ACHN (cell line): ENCODE results near the gene OLFM1.

Experiments
- DNase-seq: peaks from one replicate; pipeline ENCODE4 v3.0.0-alpha.2; 2015
- in situ Hi-C: cut with HindIII; loops from 2 replicates; pipeline ENCODE4 v1.10.0; 2017; ENCODE audit warnings: low sequenced_read_pairs, low pct_ligation_motif_present, low pct_unique_long_range_greater_than_20kb

The OLFM1 gene

DNA sequence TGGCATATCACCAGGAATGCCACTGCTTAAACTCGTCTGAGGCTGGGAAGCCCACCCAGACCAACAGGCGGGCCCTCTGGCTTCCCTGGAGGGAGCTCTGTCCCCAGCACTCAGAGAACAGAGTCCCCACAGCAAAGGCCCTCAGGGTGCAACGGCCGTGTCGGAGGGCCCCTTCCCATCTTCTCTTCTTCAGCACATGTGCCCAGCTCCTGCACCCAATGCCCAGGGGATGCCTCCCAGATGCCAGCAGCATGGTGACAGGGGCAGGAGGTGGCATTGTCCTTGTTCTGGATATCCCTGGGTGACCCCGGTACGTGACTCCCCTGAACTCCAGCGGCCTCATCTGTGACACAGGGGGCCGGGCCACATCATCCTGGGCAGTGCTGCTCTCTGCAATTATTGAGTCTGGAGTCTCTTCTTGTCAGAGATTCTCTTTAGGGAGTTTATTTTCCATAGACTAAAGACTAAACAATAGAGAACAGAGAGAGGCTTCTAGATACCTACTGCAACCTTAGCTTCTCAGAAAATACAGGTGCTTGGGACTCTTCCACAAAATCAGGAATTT lies 13.6 kb upstream of the OLFM1 start:
- in situ Hi-C loops = no loop called here
- DNase-seq = no peak

GRCh38 chr9:135074354-135075233 lies 12.9 kb upstream of the OLFM1 start:
- DNase-seq = no peak
- in situ Hi-C loops = no loop called here

- no peak for DNase-seq
Measured at GRCh38 chr9:135075234-135076142, 12.0 kb upstream of the OLFM1 start.

DNA sequence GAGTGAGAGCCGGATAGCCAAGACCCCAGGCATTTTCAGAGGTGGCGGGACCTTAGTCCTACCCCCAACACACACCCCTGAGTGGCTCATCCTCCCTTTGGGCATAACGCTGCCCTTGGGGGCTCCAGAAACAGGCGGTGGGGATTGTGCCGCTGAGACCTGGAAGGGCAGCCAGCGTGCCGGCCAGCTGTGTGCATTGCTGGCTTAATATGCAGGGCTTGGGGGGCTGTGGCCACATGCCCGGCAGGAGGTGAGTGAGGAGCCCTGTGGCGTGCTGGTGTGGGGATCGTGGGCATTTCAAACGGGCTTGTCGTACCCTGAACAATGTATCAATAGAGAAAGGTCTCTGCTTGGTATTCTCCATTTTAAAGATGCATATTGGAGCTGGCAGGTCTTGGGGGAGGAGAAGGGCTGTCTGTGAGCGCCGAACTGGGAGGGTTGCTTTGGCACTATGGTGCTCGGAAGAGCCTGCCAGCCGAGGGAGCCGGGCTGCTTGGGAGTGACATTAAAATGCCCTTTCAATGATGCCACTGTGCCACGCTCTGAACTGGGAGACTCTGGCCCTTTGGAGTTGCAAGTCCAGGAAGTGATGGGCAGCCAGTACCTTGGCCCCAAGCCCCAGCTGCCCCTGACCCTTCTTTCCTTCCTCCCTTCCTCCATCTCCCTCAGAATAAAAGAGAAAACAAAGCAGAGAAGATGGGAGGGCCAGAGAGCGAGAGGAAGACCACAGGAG lies 11.2 kb upstream of the OLFM1 start:
- no peak for DNase-seq
- in situ Hi-C loops = no loop called here

More at GRCh38 chr9:135075234-135076142, 12.0 kb upstream of the OLFM1 start:
- in situ Hi-C loops = no loop called here

- in situ Hi-C loops = no loop called here
- DNase-seq = no peak
Measured at GRCh38 chr9:135076876-135077430, 10.5 kb upstream of the OLFM1 start.

GRCh38 chr9:135077497-135078200 lies 9.8 kb upstream of the OLFM1 start:
- peak; percentile 8 for DNase-seq

GRCh38 chr9:135078361-135078821 lies 9.1 kb upstream of the OLFM1 start:
- in situ Hi-C loops = no loop called here
- DNase-seq = no peak

More at GRCh38 chr9:135077497-135078200, 9.8 kb upstream of the OLFM1 start:
- in situ Hi-C loops = no loop called here

- in situ Hi-C loops = no loop called here
- no peak for DNase-seq
Measured at GRCh38 chr9:135079018-135079417, 8.4 kb upstream of the OLFM1 start.

GRCh38 chr9:135079676-135080075 lies 7.8 kb upstream of the OLFM1 start:
- no peak for DNase-seq

GRCh38 chr9:135080286-135081263 lies 6.9 kb upstream of the OLFM1 start:
- in situ Hi-C loops = no loop called here

More at GRCh38 chr9:135079676-135080075, 7.8 kb upstream of the OLFM1 start:
- in situ Hi-C loops = no loop called here

DNA sequence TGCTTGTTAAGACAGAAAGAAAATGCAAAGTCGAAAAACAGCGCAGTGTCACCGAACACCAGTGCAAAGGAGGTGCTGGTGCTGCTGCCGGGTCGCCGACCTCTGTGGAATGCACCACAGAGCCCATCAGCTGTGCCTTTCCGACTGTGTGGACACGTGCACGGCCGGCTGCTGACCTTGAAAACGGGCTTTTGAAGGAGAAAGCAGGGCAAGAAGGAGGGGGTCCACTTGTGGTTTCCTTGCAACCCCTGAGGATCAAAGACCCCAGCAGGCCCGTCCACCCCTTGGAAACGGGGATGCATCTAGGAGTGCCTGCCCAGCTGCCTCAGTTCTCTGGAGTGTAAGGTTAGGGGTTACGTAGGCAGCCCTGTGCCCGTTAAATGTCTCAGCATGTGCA lies 6.2 kb upstream of the OLFM1 start:
- DNase-seq = no peak
- in situ Hi-C loops = no loop called here

More at GRCh38 chr9:135080286-135081263, 6.9 kb upstream of the OLFM1 start:
- no peak for DNase-seq

DNA sequence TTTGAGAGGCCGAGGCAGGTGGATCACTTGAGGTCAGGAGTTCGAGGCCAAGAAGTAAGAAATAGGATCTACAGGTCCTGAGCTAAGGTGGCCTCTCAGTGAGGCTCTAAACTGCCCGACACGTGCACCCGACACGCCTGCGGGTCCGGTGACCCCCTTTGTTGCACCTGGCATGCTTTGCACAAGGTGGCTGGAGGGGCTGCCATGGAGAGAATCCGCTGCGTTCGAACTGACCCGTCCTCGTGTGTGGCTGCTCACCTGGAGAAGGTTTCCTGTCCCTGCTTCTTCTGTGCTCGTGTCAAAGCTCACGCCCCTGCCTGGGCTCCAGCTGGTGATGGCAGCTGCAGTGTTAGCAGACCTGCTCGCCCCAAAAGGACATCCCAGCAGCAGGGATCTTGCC lies 5.7 kb upstream of the OLFM1 start:
- in situ Hi-C loops = no loop called here
- no peak for DNase-seq

- in situ Hi-C loops = no loop called here
- DNase-seq = no peak
Measured at GRCh38 chr9:135082536-135082935, 4.9 kb upstream of the OLFM1 start.

- no peak for DNase-seq
- in situ Hi-C loops = no loop called here
Measured at GRCh38 chr9:135083241-135083810, 4.1 kb upstream of the OLFM1 start.

- in situ Hi-C loops = no loop called here
- DNase-seq = no peak
Measured at GRCh38 chr9:135083831-135084230, 3.6 kb upstream of the OLFM1 start.

DNA sequence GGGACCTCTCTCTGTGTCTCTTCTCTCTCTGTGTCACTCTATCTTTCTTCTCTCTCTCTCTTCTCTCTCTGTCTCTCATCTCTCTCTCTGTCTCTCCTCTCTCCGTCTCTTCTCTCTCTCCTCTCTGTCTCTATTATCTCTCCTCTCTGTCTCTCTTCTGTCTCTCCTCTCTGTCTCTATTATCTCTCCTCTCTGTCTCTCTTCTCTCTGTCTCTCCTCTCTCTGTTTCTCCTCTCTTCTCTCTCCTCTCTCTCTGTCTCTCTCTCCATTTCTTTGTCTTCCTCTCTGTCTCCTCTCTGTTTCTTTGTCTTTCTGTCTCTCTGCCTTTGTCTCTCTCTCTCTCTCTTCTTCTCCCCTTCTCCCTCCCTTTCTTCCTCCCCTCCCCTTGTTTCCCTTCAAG lies 3.2 kb upstream of the OLFM1 start:
- no peak for DNase-seq
- in situ Hi-C loops = no loop called here
